DMS114 treated with DMSO at 0.1 percent for 48 hours (cell line): Measurements from ENCODE around the gene UBXN2A.
"Not testable (repeated sequence)": the region's sequence is repeated elsewhere in the genome, so short reads cannot be mapped to it uniquely, and the experiment has no call there.

Experiments
- DNase-seq: peaks from one replicate; lab custom pipeline; 2025; ENCODE audit not compliant: unreplicated experiment; lab: John Stamatoyannopoulos, UW

UBXN2A gene

DNA sequence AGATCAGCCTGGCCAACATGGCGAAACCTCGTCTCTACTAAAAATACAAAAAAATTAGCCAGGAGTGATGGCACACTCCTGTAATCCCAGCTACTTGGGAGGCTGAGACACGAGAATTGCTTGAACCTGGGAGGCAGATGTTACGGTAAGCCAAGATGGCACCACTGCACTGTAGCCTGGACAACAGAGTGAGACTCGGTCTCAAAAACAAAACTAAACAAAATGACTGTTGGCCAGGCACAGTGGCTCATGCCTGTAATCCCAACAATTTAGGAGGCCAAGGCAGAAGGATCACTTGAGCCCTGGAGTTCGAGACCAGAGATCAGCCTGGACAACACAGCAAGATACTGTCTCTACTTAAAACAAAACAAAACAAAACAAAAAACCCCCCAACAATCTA, 102.9 kb downstream of the UBXN2A start:
- DNase-seq = not testable (repeated sequence)

DNA sequence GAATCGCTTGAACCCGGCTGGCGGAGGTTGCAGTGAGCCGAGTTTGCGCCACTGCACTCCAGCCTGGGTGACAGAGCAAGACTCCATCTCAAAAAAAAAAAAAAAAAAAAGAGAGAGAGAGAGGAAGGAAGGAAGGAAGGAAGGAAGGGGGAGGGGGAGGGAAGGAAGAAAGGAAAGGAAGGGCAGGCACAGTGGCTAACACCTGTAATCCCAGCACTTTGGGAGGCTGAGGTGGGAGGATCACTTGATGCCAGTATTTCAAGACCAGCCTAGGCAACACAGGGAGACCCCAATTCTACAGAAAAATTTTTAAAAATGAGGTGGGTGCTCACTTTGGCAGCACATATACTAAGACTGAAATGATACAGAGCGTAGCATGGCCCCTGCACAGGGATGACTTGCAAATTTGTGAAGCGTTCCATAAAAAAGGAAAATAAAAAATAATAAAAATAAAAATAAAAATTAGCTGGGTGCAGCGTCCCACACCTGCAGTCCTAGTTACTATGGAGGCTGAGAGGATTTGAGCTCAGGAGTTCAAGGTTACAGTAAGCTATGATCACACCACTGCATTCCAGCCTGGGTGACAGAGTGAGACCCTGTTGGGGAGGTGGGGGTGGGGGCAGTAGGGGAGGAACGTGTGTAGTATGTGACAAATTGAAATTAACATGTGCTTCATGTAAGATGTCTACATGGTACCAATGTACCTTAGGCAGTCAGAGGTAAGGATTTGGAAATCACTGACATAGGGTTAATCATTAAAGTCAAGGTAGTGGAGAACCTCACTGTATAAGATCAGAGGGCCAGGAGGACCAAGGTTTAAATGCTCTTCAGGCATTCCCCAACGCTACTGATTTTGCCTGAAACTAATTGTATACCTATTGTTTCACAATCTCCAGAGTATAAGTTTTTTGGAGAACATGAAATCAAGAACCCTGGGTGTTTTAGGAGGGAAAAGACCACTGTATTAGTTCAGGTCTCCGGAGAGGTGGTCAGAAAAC, 105.5 kb downstream of the UBXN2A start:
- DNase-seq = no peak

DNA sequence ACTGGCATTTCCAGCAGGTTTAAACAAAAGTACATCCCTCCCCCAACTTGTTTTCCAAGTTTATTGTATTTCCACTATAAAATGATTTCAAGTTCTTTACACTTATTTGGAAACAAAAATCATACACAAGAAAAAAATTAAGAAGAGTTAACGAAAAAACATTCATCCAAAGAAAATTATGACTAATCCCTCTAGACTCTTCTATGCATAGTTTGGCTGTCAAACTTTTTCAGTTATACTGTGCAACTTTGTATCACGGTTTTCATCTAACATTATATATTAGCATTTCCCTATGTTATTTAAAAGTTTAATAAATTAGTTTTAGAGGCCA, 106.3 kb downstream of the UBXN2A start:
- no peak for DNase-seq

DNA sequence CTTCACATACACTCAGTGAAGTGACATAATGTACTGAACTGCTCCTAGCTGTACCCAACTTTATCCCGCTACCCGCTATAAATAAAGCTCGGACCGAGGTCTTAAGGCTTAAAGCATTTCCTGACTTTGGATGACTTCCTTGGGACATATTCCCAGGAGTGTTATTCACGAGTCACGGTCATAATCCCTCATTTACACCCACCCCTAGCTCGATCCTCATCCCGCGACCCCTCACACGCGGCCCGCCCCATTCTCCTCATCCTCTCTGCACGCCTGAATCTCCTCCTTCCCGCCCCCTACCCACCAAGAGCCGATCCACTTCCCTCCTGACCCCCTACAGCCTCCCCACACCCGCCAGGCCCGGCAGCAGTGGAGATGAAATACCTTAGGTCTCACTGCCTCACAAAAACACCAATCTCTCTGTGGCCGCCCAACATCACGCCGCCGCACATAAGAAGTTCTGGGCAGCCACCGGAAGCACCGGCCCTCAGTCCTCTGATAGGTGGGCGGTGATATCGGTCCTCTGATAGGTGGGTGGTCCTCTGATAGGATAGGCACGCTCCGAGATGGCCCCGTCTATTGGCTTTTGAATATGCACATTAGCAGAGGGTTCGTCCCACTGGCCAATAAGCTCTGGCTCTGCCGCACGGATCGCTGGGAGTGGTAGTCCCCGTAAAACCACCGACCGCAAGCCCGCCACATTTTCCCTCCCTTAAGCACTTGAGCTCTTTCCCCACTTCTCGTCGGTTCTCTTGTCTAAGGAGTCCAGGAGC, 106.9 kb downstream of the UBXN2A start, which contains the start of gene WDCP:
TSS of gene WDCP (minus strand) at position 462 of the 773 bp plus-strand sequence. CDS start 7,897 bp downstream, outside the sequence.
- DNase-seq = peak; percentile 99

DNA sequence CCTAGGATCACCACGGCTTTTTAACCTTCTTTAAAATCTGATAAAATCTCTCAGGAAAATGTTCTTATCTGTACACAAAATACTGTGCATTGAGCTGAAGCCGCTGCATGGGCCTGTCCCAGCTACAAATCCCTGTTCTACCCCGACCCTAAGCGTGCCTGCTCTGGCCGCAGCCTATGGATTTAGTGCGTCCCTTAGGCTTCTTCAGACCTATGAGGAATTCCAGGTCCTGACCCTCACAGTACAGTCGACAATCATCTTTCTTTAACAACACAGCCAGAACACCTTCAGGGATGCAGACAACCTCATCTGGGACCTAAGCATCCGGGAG, 107.4 kb downstream of the UBXN2A start:
- no peak for DNase-seq

DNA sequence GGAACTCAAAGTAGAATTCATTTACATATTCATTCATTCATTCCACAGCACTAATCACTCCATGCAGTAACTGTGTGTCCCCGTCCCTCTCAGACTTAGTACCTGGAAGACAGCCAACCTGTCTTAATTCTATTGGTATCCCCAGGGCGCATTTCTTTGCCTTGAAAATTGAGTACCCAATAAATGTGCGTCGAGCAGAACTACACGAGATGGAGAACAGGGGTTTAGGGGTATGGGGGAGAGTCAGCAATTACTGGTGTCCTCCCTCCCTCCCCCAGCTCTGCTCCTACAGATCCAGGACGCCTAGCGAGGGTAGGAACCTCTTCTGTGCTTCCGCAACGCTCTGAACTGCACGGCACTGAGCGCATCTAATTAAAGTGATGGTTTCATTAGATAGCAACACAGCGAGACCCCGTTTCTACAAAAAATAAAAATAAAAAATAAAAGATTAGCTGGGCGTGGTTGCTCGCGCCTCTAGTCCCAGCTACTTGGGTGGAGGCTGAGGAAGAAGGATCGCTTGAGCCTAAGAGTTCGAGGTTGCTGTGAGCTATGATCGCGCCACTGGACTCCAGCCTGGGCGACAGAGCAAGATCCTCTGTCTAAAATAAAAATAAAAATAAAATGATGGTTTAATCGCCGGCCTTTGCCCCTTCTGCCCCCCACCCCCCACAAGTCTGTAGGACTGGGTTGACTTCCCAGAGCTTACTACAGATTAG, 108.7 kb downstream of the UBXN2A start:
- no peak for DNase-seq

DNA sequence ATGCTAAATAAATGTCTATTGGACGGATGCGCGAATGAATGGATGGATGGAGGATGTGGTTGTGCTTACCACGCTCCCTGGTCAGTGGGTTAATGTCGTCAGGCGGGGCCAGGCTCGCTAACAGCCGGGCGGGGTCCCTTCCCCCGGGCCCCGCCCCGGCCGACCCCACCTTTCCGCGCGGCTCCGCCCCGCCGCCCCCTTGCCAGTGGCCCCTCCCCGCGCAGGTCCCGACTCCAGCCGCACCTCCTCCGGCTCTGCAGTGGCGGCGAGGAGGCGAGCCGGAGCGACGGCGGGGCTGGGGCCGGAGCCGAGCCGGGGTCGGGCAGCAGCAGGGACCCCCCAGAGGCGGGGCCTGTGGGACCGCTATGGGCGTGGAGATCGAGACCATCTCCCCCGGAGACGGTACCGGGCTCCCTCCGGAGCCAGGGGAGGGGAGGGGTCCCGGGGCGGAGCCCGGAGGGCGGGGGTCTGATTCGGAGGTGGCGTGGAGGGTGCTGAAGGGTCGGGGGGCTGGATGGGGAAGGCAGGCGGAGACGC, 109.3 kb downstream of the UBXN2A start, which contains the start of gene FKBP1B:
TSS of gene FKBP1B (plus strand) at position 257 of the 537 bp plus-strand sequence. CDS start at position 366, 109 bp downstream.
- DNase-seq = peak; percentile 32

DNA sequence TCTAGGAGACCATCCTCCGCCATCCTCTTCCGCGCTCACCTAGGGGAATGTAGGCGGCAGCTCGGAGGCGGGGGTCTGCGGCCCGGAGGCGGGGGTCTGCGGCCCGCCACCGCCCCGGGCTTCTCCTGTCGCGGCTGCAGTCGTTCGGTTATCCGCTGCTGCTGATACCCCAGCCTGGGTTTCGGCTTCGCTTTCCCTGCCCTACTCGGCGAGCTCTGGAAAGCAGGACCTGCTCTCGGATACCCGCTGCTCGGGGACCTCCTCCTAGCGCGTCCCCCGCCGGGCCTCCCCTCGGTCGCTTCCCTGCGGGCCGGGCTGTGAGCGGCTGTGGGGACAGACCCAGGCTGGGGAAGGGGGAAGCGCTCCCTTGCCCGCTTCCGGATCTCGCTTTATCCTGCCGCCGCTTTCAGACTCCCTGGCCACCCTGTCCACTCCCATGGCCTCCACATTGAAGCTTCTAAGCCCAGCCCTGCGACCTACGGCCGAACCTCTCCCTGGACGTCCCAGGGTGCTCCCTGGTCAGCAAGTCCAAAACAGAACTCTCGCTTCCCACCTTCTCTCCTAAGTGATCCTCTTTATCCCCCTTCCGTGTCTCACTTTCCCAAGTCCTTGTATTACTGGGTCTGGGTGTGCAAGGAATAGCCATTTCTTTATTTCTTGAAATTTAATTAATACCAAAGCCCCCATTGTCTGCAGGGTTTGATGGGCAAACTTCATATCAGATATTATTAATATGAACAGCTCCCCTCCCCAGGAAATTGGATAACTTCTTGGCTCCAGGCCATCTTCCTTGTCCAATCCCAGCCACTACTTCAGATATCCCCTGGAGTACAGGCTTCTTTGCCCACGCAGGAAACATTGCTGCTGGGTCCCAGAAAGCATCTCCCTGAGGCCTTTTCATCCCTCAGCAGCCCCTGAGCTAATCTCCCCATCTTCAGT, 110.0 kb downstream of the UBXN2A start:
- no peak for DNase-seq

DNA sequence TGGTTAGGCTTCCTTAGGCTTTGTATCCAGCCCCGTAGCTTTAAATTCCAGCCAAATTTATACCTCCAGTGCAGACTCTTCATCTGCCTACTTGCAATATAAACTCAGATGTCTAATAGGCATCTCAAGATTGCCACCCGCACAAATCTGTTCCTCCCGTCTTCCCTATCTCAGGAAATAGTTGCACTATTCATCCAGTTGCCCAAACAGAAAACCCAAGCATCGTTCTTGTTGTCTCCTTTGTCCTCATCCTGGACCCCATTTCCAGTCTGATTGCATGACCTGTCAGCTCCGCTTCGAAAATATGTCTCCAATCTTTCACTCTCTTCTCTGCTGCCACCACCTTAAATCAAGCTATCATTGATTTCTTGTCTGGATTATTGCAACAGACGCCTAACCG, 111.6 kb downstream of the UBXN2A start:
- DNase-seq = no peak

DNA sequence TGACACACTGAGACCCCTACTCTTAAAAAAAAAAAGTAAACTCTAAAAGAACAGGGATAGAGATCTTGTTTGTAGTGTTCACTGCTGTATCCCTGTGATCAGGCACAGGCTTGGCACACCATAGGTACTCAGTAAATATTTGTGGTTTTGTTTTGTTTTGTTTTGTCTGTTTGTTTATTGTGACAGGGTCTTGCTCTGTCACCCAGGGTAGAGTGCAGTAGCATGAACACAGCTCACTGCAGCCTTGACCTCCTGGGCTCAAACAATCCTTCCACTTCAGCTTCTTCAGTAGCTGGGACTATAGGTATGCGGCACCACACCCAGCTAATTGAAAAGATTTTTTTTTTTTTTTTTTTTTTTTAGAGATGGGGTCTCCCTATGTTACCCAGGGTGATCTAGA, 112.7 kb downstream of the UBXN2A start:
- DNase-seq = no peak
